Right lobe of liver (tissue), 6 donors: ENCODE data around the gene ZNF524. TPM values are rescaled to one million over a fixed set of nuclear protein-coding genes. Genes with fewer than 3 reads are reported as not detected.

Experiments
- ATAC-seq, 4 donors: fragments of 200-7000 bp; cut with Tn5 transposase; one replicate each; pipeline ENCODE4 v1.9.1; 2020; ENCODE audit warnings: mild to moderate bottlenecking in 4 of 4, moderate library complexity in 4 of 4
- DNase-seq, 3 donors: peaks; one replicate each; pipeline ENCODE4 v3.0.0-alpha.2; 2020
- H3K27ac ChIP-seq, 3 donors: fragments of 200-600 bp; one replicate each; pipeline ENCODE4 v1.8.0; 2022
- H3K27me3 ChIP-seq, 2 donors: fragments of 200-600 bp; one replicate each; pipeline ENCODE4 v1.8.0; 2022
- H3K36me3 ChIP-seq, 4 donors: fragments of 200-600 bp; sonication (generic) in 1 of 4; one replicate each; pipeline versions ENCODE4 v1.5.1 to v1.8.0; 2017 to 2022; ENCODE audit warnings: control low read depth in 1 of 4
- H3K4me1 ChIP-seq, 4 donors: fragments of 200-600 bp; sonication (generic) in 1 of 4; one replicate each; pipeline versions ENCODE4 v1.5.1 to v1.8.0; 2017 to 2022; ENCODE audit warnings: control low read depth in 1 of 4
- H3K4me3 ChIP-seq, 3 donors: fragments of 200-600 bp; one replicate each; pipeline ENCODE4 v1.8.0; 2022
- H3K9me3 ChIP-seq, 4 donors: fragments of 200-600 bp; sonication (generic) in 1 of 4; one replicate each; pipeline versions ENCODE4 v1.5.1 to v1.8.0; 2017 to 2022; ENCODE audit warnings: control low read depth in 1 of 4
- POLR2A ChIP-seq: fragments of 450-650 bp; IDR thresholded peaks from one replicate; pipeline ENCODE4 v1.6.1; 2017; ENCODE audit warnings: antibody characterized with exemption, mild to moderate bottlenecking
- WGBS: methylation state at CpG from one replicate; pipeline ENCODE4 v1.1.6; 2018; ENCODE audit warnings: low coverage, low lambda C conversion rate; ENCODE audit not compliant: insufficient coverage; ENCODE audit errors: missing lambda C conversion rate; 5-methylcytosine and 5-hydroxymethylcytosine counted together
- intact Hi-C, 2 donors: fragments of 100-400 bp; cut with DNase I; formaldehyde crosslinking; loops; one replicate each; pipeline versions ENCODE4 v1.11.2 to v1.14.1; 2022
- total RNA-seq, 6 experiments: library from RNA; depleted of rRNA in 2 of 6; stranded (reverse); fragments of >200 nt in 2 of 6; fragmentation: NEBNext Ultra II Directional in 3 of 6; extraction: Animal tissue kit (Norgen Biotek cat#: 25700) in 3 of 6; gene quantifications; one replicate each; pipeline versions ENCODE4 v1.1.0 to v1.2.4, GENCODE V29; 2016 to 2023
- TF ChIP-seq, protein P1 (sequence below), 4 donors: fragments of 200-600 bp in 3 of 4; fragments of 450-650 bp in 1 of 4; IDR thresholded peaks; one replicate each; pipeline versions ENCODE4 v1.5.1 to v1.8.0; 2016 to 2022; ENCODE audit warnings: antibody characterized with exemption in 4 of 4, mild to moderate bottlenecking in 2 of 4
- donor health status: DM: no; HTN: yes; CAD: no.
- donor health status: DM: no; HTN: no; CAD: no.
- donor health status: DM: no; HTN: no; CAD: no.
- donor health status: DM: no; HTN: yes; CAD: no.
- donor health status: DM: no; HTN: yes; CAD: no.

ZNF524 gene
- total RNA-seq, 6 experiments from 2014 or later, result 8.2 to 21.0 (median 11.3) TPM

DNA sequence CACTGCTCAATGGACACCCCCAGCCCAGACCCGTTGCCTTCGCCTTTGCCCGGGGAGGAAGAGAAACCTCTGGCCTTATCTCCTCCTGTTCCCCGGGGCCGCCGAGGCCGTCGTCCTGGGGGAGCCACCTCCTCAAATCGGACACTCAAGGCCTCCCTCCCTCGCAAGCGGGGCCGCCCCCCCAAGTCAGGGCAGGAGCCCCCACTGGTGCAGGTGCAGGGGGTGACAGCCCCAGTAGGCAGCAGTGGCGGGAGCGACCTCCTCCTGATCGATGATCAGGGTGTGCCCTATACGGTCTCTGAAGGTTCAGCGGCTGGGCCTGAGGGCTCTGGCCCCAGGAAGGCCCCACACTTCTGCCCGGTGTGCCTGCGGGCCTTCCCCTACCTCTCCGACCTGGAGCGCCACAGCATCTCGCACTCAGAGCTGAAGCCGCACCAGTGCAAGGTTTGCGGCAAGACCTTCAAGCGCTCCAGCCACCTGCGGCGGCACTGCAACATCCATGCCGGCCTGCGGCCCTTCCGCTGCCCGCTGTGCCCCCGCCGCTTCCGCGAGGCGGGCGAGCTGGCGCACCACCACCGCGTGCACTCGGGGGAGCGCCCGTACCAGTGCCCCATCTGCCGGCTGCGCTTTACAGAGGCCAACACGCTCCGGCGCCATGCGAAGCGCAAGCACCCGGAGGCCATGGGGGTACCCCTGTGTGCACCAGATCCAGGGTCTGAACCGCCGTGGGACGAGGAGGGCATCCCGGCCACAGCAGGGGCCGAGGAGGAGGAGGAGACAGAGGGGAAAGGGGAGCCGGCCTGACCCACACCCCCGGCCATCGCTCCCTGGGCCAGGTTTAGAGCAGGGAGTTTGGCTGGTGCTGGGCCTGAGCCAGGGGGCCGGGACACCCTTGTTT lies 2.3 kb downstream of the ZNF524 start:
- intact Hi-C loops, result no loop called here
- no peak for ATAC-seq
- Histone ChIP-seq H3K36me3 (peaks cover 0 to 2% (median 0%) of the 10 kb centered on the region in 4 donors), H3K4me3 (no peak overlapping the region), H3K27ac (no peak overlapping the region), H3K4me1 (peaks cover 0 to 13% (median 5%) of the 10 kb centered on the region in 4 donors), H3K27me3 (no peaks in the 10 kb centered on the region), H3K9me3 (no peaks in the 10 kb centered on the region)
- 90% methylated on average over 24 of the region's 60 CpGs for WGBS
- no peak for TF ChIP-seq POLR2A
- TF ChIP-seq, protein P1, sequence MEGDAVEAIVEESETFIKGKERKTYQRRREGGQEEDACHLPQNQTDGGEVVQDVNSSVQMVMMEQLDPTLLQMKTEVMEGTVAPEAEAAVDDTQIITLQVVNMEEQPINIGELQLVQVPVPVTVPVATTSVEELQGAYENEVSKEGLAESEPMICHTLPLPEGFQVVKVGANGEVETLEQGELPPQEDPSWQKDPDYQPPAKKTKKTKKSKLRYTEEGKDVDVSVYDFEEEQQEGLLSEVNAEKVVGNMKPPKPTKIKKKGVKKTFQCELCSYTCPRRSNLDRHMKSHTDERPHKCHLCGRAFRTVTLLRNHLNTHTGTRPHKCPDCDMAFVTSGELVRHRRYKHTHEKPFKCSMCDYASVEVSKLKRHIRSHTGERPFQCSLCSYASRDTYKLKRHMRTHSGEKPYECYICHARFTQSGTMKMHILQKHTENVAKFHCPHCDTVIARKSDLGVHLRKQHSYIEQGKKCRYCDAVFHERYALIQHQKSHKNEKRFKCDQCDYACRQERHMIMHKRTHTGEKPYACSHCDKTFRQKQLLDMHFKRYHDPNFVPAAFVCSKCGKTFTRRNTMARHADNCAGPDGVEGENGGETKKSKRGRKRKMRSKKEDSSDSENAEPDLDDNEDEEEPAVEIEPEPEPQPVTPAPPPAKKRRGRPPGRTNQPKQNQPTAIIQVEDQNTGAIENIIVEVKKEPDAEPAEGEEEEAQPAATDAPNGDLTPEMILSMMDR (IDR thresholded peaks at IDR 0.05), result no peak
- peak in 1 of 3 donors; percentile 49 for DNase-seq

GRCh38 chr19:55603115-55603514 lies 3.0 kb downstream of the ZNF524 start:
- ATAC-seq, result no peak

GRCh38 chr19:55603581-55604292 lies 3.6 kb downstream of the ZNF524 start:
- H3K4me1 ChIP-seq, result peaks cover 0 to 13% (median 5%) of the 10 kb centered on the region in 4 donors
- ATAC-seq (no peak), DNase-seq (no peak)
- 68% methylated on average over 15 of the region's 22 CpGs for WGBS
- intact Hi-C loops, result no loop called here
- TF ChIP-seq, protein P1 (IDR thresholded peaks at IDR 0.05), result no peak
- no peak for TF ChIP-seq POLR2A
- H3K27ac ChIP-seq, result peak overlapping the region in 1 of 3 donors; percentile 83
- no peak overlapping the region for H3K4me3 ChIP-seq
- H3K36me3 ChIP-seq, result no peaks in the 10 kb centered on the region
- H3K27me3 ChIP-seq, result no peaks in the 10 kb centered on the region
- no peaks in the 10 kb centered on the region for H3K9me3 ChIP-seq

More at GRCh38 chr19:55603115-55603514, 3.0 kb downstream of the ZNF524 start:
- TF ChIP-seq, protein P1 (IDR thresholded peaks at IDR 0.05), result no peak
- no peak for TF ChIP-seq POLR2A
- no peaks in the 10 kb centered on the region for H3K36me3 ChIP-seq
- no peak overlapping the region for H3K4me3 ChIP-seq
- no peaks in the 10 kb centered on the region for H3K9me3 ChIP-seq
- H3K4me1 ChIP-seq, result peaks cover 0 to 13% (median 5%) of the 10 kb centered on the region in 4 donors
- WGBS, result 83% methylated on average over 13 of the region's 21 CpGs
- H3K27me3 ChIP-seq, result no peaks in the 10 kb centered on the region
- H3K27ac ChIP-seq, result no peak overlapping the region
- intact Hi-C loops, result no loop called here
- DNase-seq, result no peak

GRCh38 chr19:55605207-55605636 lies 5.1 kb downstream of the ZNF524 start:
- peak overlapping the region; percentile 50 to 81 (median 77) for H3K4me3 ChIP-seq
- DNase-seq (peak; percentile 97 to 98 (median 97)), ATAC-seq (peak; percentile 81 to 87 (median 84))
- H3K36me3 ChIP-seq, result no peaks in the 10 kb centered on the region
- no peaks in the 10 kb centered on the region for H3K9me3 ChIP-seq
- no peak for TF ChIP-seq POLR2A
- TF ChIP-seq, protein P1 (IDR thresholded peaks at IDR 0.05), result no peak
- peak overlapping the region; percentile 76 to 83 (median 79) for H3K27ac ChIP-seq
- intact Hi-C loops, result loop anchor here in 1 of 2 donors (5.0 kb wide), 1 partner anchor 88 kb away; no protein-coding TSS in a partner anchor
- no peaks in the 10 kb centered on the region for H3K27me3 ChIP-seq
- 0% methylated on average over 2 of the region's 43 CpGs for WGBS
- peaks cover 0 to 13% (median 5%) of the 10 kb centered on the region in 4 donors for H3K4me1 ChIP-seq
